ENCODE data around the gene PHAF1.

GRCh38 chr16:67169642-67170167, 60.0 kb downstream of the PHAF1 start:
- TF ChIP-seq, protein P1, sequence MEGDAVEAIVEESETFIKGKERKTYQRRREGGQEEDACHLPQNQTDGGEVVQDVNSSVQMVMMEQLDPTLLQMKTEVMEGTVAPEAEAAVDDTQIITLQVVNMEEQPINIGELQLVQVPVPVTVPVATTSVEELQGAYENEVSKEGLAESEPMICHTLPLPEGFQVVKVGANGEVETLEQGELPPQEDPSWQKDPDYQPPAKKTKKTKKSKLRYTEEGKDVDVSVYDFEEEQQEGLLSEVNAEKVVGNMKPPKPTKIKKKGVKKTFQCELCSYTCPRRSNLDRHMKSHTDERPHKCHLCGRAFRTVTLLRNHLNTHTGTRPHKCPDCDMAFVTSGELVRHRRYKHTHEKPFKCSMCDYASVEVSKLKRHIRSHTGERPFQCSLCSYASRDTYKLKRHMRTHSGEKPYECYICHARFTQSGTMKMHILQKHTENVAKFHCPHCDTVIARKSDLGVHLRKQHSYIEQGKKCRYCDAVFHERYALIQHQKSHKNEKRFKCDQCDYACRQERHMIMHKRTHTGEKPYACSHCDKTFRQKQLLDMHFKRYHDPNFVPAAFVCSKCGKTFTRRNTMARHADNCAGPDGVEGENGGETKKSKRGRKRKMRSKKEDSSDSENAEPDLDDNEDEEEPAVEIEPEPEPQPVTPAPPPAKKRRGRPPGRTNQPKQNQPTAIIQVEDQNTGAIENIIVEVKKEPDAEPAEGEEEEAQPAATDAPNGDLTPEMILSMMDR (conservative IDR thresholded peaks at IDR 0.05 in 1 of 2, IDR thresholded peaks at IDR 0.05 in 1 of 2; ENCODE audit: extremely low read depth in 1 of 2, insufficient read depth in 1 of 2, low read depth in 1 of 2, low read length in 2 of 2): peak; percentile 34 to 54
- no peak for TF ChIP-seq EZH2 (IDR thresholded peaks at IDR 0.05; ENCODE audit: borderline replicate concordance, low read length)
